ENCODE results near the gene TULP1. TPM values are rescaled to one million over a fixed set of nuclear protein-coding genes. Genes with fewer than 3 reads are reported as not detected.
A peak's percentile ranks its signal among the peaks of the same experiment; 100 is the strongest.

The TULP1 gene
- total RNA-seq, 1 experiment from 2014 or later, result not detected

- Histone ChIP-seq H3K36me3 (ENCODE audit: low read depth) (no peaks in the 10 kb centered on the region), H3K4me1 (replicated peaks; ENCODE audit: insufficient read depth) (peaks cover 18% of the 10 kb centered on the region), H3K9me2 (ENCODE audit: insufficient read depth) (no peaks in the 10 kb centered on the region), H3K27me3 (ENCODE audit: insufficient read depth, low read depth) (no peaks in the 10 kb centered on the region), H4K20me1 (ENCODE audit: insufficient read depth) (peaks cover 4% of the 10 kb centered on the region; the same call in 1 of the 2 replicates), H2AFZ (no peak overlapping the region), H3K27ac (no peak overlapping the region), H3K4me3 (no peak overlapping the region), H3K4me2 (no peak overlapping the region), H3K9me3 (ENCODE audit: insufficient read depth, low read depth) (no peaks in the 10 kb centered on the region), H3K79me2 (ENCODE audit: low read depth) (peaks cover 37% of the 10 kb centered on the region), H3F3A (ENCODE audit: insufficient read depth, low read depth) (peaks cover 6% of the 10 kb centered on the region; the same call in 1 of the 2 replicates)
- ChIA-PET CTCF (no interaction called here), POLR2A (ENCODE audit: unreplicated experiment) (no interaction called here)
- TF ChIP-seq EZH2 (IDR thresholded peaks at IDR 0.05; ENCODE audit: low read depth) (no peak), CTCF (conservative IDR thresholded peaks at IDR 0.05) (no peak)
- intact Hi-C loops (cut with micrococcal nuclease; ENCODE audit: unreplicated experiment), result no loop called here
- no peak for DNase-seq
- no TSS peak for BruUV-seq (replicated peaks)
Measured at GRCh38 chr6:35499372-35499771, 13.3 kb downstream of the TULP1 start.

GRCh38 chr6:35498422-35499067, 14.2 kb downstream of the TULP1 start:
- ChIA-PET CTCF (interaction anchor here (0.6 kb wide), 1 partner anchor 35 kb away, joined by 11 read pairs; no protein-coding TSS in a partner anchor), POLR2A (ENCODE audit: unreplicated experiment) (no interaction called here)
- Histone ChIP-seq H2AFZ (no peak overlapping the region), H3K79me2 (ENCODE audit: low read depth) (peaks cover 45% of the 10 kb centered on the region), H3K9me3 (ENCODE audit: insufficient read depth, low read depth) (no peaks in the 10 kb centered on the region), H3K27me3 (ENCODE audit: insufficient read depth, low read depth) (no peaks in the 10 kb centered on the region), H3F3A (ENCODE audit: insufficient read depth, low read depth) (peaks cover 6% of the 10 kb centered on the region; the same call in 1 of the 2 replicates), H3K27ac (no peak overlapping the region), H3K9me2 (ENCODE audit: insufficient read depth) (no peaks in the 10 kb centered on the region), H3K4me1 (replicated peaks; ENCODE audit: insufficient read depth) (peaks cover 18% of the 10 kb centered on the region), H3K36me3 (ENCODE audit: low read depth) (no peaks in the 10 kb centered on the region), H4K20me1 (ENCODE audit: insufficient read depth) (peaks cover 4% of the 10 kb centered on the region; the same call in 1 of the 2 replicates), H3K4me3 (peak overlapping the region; percentile 94), H3K4me2 (peak overlapping the region; percentile 83)
- BruUV-seq (replicated peaks), result TSS peak; percentile 55
- no peak for DNase-seq
- no peak for TF ChIP-seq EZH2 (IDR thresholded peaks at IDR 0.05; ENCODE audit: low read depth)
- intact Hi-C loops (cut with micrococcal nuclease; ENCODE audit: unreplicated experiment), result no loop called here

- intact Hi-C loops (cut with micrococcal nuclease; ENCODE audit: unreplicated experiment), result loop anchor here (1.0 to 2.0 kb wide), 2 partner anchors 12 to 27 kb away; no protein-coding TSS in a partner anchor
- Histone ChIP-seq H3K9me2 (ENCODE audit: insufficient read depth) (no peaks in the 10 kb centered on the region), H3F3A (ENCODE audit: insufficient read depth, low read depth) (peaks cover 6% of the 10 kb centered on the region; the same call in 1 of the 2 replicates), H3K4me2 (peak overlapping the region; percentile 83), H3K79me2 (ENCODE audit: low read depth) (peaks cover 52% of the 10 kb centered on the region), H2AFZ (peak overlapping the region; percentile 83), H3K36me3 (ENCODE audit: low read depth) (no peaks in the 10 kb centered on the region), H3K9me3 (ENCODE audit: insufficient read depth, low read depth) (no peaks in the 10 kb centered on the region), H3K4me1 (replicated peaks; ENCODE audit: insufficient read depth) (peaks cover 22% of the 10 kb centered on the region), H4K20me1 (ENCODE audit: insufficient read depth) (peaks cover 4% of the 10 kb centered on the region; the same call in 1 of the 2 replicates), H3K27ac (peak overlapping the region; percentile 88), H3K27me3 (ENCODE audit: insufficient read depth, low read depth) (no peaks in the 10 kb centered on the region), H3K4me3 (peak overlapping the region; percentile 94)
- POLR2A ChIA-PET (ENCODE audit: unreplicated experiment), result interaction anchor here (0.6 to 0.8 kb wide), 4 partner anchors 32 to 156 kb away, joined by 3 to 11 read pairs (median 4); no protein-coding TSS in a partner anchor
- no TSS peak for BruUV-seq (replicated peaks)
- DNase-seq, result no peak
- CTCF ChIA-PET, result interaction anchor here (0.6 kb wide), 1 partner anchor 34 kb away, joined by 11 read pairs; no protein-coding TSS in a partner anchor
- no peak; the same call in 1 of the 2 replicates for TF ChIP-seq CTCF (conservative IDR thresholded peaks at IDR 0.05)
- no peak for TF ChIP-seq EZH2 (IDR thresholded peaks at IDR 0.05; ENCODE audit: low read depth)
Measured at GRCh38 chr6:35497571-35498421, 14.9 kb downstream of the TULP1 start.

All from PC-9 (cell line).